GM21717 (cell line): ENCODE results near the gene COL9A1.

Experiments
- ATAC-seq: cut with Tn5 transposase; IDR thresholded peaks from one replicate; pipeline ENCODE4 v1.9.1; 2021; ENCODE audit warnings: mild to moderate bottlenecking, moderate library complexity; ENCODE audit not compliant: unreplicated experiment

The COL9A1 gene

DNA sequence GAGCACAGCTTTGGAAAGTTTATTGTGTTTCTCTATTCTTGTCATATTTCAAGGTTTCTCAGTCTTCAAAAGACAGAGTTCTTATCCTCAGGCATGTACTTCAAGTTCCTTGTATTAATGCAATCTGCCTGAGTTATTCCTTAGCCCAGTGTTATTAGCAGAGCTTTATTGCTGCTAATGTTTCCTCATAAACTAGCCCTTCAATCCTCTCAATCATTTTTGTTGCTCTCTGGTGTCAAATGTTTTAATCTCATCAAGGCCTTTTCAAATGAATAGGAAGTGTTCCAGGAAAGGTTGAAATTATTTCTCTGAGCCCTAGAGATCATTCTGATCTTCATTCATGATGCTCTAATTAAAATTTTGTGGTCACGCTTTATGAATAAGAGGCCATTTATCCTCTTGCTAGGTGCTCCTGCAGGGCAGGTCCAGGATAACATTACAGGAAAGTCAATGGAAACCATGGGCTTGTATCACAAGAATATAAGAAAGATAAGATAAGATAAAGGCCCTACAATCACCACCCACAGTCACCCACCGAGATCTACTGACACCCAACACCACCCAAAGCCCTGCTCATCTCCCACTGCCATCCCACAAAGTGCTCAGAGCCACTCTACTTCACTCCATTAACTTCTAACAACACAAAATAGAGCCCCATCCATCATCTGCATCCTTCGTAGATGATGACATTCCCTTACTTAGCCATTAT, 125.9 kb downstream of the COL9A1 start:
- no peak for ATAC-seq

DNA sequence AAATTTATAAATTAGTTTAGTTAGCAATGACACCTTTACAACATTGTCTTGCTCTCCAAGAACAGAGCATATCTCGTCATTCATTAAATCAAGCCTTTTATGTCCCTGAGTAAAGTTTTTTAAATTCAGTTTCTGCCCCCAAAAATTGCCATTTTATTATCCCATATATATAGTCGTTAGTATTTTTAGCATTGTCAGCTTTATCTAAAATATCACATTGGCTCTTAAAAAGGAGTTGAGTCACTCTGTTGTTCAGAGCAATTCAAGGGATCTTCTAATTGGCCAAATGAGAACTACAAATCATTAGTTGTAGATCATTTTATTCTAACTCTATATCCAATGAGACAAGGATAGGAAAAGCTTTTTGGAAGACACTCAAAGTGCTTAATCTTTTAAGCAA, 127.1 kb downstream of the COL9A1 start:
- no peak for ATAC-seq

DNA sequence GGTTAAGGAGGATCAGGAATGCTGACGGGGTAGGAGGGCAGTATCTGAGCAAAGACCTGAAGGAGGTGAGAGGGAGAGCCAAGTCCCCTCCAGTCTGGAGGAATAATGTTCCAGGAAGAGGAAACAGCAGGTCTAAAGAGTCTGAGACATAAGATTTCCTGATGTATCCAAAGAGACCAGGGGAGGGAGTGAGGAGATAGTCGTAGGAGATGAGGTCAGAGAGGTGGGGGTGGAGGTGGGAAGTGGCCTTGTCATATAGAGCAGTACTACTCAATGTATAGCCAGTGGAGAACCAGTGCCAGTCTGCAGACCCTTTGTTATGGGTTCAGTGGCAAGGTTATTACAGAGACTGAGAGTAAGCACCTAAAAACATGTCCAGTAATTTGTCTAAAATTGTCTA, 130.6 kb downstream of the COL9A1 start:
- ATAC-seq: no peak

DNA sequence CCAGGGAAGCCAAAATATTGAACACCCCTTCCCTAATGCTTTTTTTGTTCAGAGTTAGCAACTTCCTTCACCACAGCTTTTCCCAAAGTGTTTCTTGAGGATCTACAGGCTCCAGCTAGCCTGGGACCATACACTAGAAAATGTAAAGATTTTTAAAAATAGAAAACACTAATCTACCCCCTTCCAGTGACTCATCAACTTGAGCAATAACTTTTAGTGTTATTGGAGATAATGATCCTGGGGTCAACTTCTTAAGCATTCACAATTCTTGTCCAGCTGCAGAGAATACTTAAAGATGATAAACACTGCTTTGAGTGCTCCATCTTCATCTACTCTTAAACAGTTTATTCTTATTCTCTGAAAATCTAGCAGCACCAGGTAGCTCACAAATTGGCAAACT, 131.6 kb downstream of the COL9A1 start:
- ATAC-seq: no peak

DNA sequence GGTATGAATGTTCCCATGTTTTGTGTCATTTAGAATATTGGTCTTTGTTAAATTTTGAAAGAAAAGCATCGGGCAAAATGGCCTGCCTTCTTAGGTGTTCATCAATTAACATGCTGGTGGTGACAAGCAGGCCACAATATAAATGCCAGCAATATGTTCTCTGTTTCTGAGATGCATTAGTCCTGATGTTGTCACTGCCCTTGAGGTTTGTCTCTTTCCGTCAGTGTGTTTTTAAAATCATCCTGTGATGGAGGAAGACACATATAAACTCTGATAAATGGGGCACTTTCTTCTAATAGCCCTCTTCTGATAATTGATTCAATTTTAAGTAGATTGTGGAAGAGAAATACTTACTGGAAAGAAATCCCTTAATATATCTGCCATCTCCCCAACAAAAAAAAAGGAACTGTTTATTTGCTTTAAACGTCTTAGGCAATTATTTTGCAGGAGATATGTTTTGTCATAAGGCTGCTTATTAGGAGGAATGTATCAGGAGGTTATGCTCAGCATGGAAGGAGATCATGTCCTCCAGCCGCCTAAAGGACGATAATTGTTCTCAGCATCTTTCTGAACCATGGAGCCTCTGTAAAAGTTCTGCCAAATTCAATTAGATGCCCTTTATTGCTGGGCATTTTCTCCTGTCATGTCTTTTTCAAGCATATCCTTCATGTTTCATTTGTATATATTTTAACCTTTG, 134.1 kb downstream of the COL9A1 start:
- ATAC-seq: no peak
